ENCODE data around the gene GPRC5C.

DNA sequence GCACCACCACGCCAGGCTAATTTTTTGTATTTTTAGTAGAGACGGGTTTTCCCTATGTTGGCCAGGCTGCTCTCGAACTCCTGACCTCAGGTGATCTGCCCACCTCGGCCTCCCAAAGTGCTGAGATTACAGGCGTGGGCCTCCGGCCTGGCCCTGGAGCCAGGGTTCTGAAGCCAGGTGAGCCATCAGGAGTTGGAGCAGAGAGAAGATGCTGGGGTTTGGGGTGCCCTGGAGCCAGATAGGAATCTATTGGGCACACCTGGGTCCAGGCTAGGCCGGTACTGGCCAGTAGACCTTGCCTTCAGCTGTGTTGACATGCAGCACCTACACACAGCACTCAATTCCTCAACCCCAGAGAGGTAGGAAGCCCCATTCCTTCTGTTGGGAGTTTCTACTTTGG, 29.1 kb downstream of the GPRC5C start:
- TF ChIP-seq CTCF (IDR thresholded peaks at IDR 0.05) (no peak), POLR2A (IDR thresholded peaks at IDR 0.05) (no peak)
